Stimulated activated naive CD8-positive, alpha-beta T cell treated with anti-CD3 and anti-CD28 coated beads, Interleukin-15, Interleukin-2, amounts not matched to agents 100 U/mL and 50 U/mL, for 24 hours (primary cell): ENCODE results near the gene B3GALT6.

Experiments used
- ATAC-seq: fragments of 150-1000 bp; cut with Tn5 transposase; one replicate; pipeline ENCODE4 v1.10.0; 2021
- DNase-seq: peaks from one replicate; pipeline ENCODE4 v3.0.0; 2021

Gene B3GALT6

GRCh38 chr1:1216770-1217620, 15.0 kb upstream of the B3GALT6 start:
- no peak for ATAC-seq
- DNase-seq: no peak

- no peak for ATAC-seq
Observed at GRCh38 chr1:1217621-1218523, 14.2 kb upstream of the B3GALT6 start.

GRCh38 chr1:1218524-1219200, 13.4 kb upstream of the B3GALT6 start:
- DNase-seq (no peak), ATAC-seq (no peak)

More at GRCh38 chr1:1217621-1218523, 14.2 kb upstream of the B3GALT6 start:
- DNase-seq: no peak

GRCh38 chr1:1219341-1219740, 12.7 kb upstream of the B3GALT6 start:
- DNase-seq (no peak), ATAC-seq (no peak)

- DNase-seq (no peak), ATAC-seq (no peak)
Observed at GRCh38 chr1:1220197-1220596, 11.8 kb upstream of the B3GALT6 start.

- ATAC-seq (no peak), DNase-seq (no peak)
Observed at GRCh38 chr1:1221887-1222574, 10.0 kb upstream of the B3GALT6 start.

GRCh38 chr1:1222575-1223225, 9.3 kb upstream of the B3GALT6 start:
- ATAC-seq: no peak
- no peak for DNase-seq

- no peak for DNase-seq
- ATAC-seq: no peak
Observed at GRCh38 chr1:1223321-1223720, 8.7 kb upstream of the B3GALT6 start.

GRCh38 chr1:1223891-1224290, 8.1 kb upstream of the B3GALT6 start:
- no peak for ATAC-seq

GRCh38 chr1:1225238-1225845, 6.7 kb upstream of the B3GALT6 start:
- ATAC-seq (no peak), DNase-seq (no peak)

More at GRCh38 chr1:1223891-1224290, 8.1 kb upstream of the B3GALT6 start:
- no peak for DNase-seq

- no peak for ATAC-seq
Observed at GRCh38 chr1:1225913-1226312, 6.1 kb upstream of the B3GALT6 start.

GRCh38 chr1:1226566-1227362, 5.3 kb upstream of the B3GALT6 start:
- DNase-seq (no peak), ATAC-seq (no peak)

More at GRCh38 chr1:1225913-1226312, 6.1 kb upstream of the B3GALT6 start:
- DNase-seq: no peak

GRCh38 chr1:1227386-1227785, 4.7 kb upstream of the B3GALT6 start:
- DNase-seq: no peak
- ATAC-seq: no peak

- no peak for DNase-seq
Observed at GRCh38 chr1:1228187-1228586, 3.9 kb upstream of the B3GALT6 start.

GRCh38 chr1:1228596-1229321, 3.3 kb upstream of the B3GALT6 start:
- no peak for DNase-seq
- ATAC-seq: no peak

More at GRCh38 chr1:1228187-1228586, 3.9 kb upstream of the B3GALT6 start:
- ATAC-seq: no peak

GRCh38 chr1:1229770-1230169, 2.3 kb upstream of the B3GALT6 start:
- no peak for ATAC-seq
- DNase-seq: no peak

GRCh38 chr1:1230656-1231399, 1.2 kb upstream of the B3GALT6 start:
- DNase-seq (no peak), ATAC-seq (no peak)

- ATAC-seq (peak; percentile 93), DNase-seq (peak; percentile 98)
Observed at GRCh38 chr1:1231400-1232207, 433 bp upstream of the B3GALT6 start, which contains the start of gene SDF4. TSS of gene SDF4 (minus strand) at chr1:1232001. CDS start at chr1:1228772, 3,229 bp downstream.
